NCI-H146 treated with DMSO at 0.1 percent for 48 hours (cell line): ENCODE measurements around the gene GPR4.

Experiments used
- DNase-seq: peaks from one replicate; lab custom pipeline; 2025; ENCODE audit not compliant: unreplicated experiment; lab: John Stamatoyannopoulos, UW

The GPR4 gene

GRCh38 chr19:45554481-45554880 is 47.5 kb downstream of the GPR4 start:
- DNase-seq = no peak

DNA sequence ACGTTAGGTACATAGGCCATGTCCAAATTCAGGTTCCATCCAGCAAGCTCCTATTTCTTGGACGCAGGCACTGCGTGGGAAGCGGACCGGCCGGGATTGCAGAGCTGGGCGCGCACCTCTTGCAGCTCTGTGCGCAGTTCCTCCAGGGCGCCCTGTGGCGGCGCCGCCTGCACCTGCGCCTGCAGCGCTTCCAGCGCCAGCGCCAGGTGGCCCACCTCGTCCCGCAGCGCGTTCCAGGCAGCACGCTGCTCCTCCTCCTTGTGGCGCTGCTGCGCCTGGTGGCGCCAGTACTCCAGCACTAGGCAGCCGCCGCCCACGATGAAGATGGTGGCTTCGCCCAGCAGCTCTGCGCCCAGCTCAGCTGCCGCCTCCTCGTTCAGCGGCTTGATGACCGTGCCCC is 48.5 kb downstream of the GPR4 start:
- DNase-seq = no peak

DNA sequence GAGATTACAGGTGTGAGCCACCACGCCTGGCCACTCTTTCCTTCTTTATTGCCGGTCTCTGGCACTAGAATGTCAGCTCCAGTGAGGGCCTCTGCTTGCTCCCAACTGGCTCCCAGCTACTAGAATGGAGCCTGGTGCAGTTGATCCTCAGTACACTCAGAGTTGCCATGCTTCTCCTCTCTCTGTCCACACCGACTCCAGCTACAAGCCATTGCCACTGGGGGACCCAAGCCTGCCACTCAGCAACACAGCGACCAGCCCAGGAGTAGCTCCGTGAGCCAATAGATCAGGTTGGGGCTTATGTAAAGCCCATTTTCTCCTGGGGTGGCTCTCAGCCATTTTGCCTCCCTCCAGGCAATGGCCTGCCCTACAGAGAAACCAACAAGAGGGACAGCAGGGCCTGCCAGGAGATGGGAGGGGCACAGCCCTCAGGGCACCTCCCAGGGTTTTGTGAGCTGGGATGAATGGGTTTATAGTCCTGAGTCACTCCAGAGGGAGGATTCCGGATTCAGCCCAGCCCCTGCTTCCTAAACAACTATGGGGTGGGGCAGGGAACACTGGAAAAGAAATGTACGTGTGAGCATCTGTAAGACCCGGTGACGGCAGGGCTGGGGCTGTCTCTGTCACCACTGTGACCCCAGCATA is 53.9 kb downstream of the GPR4 start:
- DNase-seq = peak; percentile 33

DNA sequence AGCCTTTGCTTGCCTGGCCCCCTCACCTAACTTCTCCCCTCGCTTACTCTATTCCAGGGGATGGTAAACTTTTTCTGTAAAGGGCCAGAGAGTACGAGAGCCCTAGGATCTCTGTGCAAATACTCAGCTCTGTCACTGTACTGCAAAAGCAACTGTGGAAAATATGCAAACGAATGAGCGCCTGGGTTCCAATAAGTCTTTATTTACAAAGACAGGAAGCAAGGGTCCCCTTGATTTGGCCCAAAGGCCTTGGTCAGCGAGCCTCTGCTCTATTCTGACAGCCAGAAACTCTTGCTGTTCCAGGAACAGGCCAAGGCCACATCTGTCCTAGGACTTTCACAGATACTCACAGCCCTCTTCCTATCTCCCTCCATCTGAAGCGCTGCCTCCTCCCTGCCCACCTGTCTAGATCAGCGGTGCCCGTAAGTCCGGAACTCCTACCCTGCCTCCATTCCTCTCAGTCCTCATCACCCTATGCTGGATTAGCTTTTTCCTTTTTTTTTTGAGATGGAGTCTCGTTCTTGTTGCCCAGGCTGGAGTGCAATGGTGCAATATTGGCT is 54.7 kb downstream of the GPR4 start:
- DNase-seq = no peak

DNA sequence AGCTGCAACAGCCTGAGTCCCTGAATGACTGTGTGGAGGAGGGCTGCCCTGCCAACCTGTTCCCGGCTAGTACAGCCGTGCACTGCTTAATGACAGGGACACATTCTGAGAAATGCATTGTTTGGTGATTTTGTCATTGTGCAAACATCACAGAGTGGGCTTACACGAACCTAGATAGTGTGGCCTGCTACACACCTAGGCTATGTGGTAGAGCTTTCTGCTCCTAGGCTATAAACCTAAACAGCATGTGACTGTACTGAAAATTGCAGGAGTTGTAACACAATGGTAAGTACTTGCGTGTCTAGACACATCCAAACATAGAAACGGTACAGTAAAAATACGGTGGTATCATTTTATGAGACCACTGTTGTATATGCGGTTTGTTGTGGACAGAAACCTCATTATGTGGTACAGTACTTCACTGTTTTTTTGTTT is 59.8 kb downstream of the GPR4 start:
- no peak for DNase-seq
